HG03095 (cell line): Measurements from ENCODE around the gene SETD9.
A peak's percentile ranks its signal among the peaks of the same experiment; 100 is the strongest.

Experiments
- ATAC-seq: cut with Tn5 transposase; IDR thresholded peaks from one replicate; pipeline ENCODE4 v1.9.1; 2021; ENCODE audit warnings: moderate library complexity; ENCODE audit not compliant: unreplicated experiment

Gene SETD9

GRCh38 chr5:56909294-56910209, at the start of gene SETD9:
TSS of gene SETD9 (plus strand) at chr5:56909596. CDS start at chr5:56909646, 50 bp downstream.
- ATAC-seq: peak; percentile 86

GRCh38 chr5:56861893-56862485, 47.4 kb upstream of the SETD9 start:
- ATAC-seq: no peak

DNA sequence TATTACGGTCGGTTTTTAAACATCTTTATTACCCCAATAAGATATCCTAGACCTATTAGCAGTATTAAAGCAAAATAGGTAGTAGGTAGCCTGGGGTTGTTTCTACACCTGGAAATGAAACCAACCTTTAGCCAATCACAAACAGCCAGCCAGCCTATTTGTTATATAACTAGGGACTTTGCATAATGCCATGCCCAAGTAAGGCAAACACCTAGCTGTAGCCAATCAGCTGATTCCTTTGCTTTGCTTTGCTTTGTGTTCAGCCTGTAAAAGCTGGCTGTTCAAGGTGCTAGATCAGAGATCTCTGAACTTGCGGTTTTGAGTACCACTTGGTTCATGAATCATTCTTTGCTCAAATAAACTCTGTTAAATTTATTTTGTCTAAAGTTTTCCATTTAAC, 46.5 kb upstream of the SETD9 start:
- no peak for ATAC-seq

- ATAC-seq: no peak
Measured at GRCh38 chr5:56871777-56872176, 37.6 kb upstream of the SETD9 start.

DNA sequence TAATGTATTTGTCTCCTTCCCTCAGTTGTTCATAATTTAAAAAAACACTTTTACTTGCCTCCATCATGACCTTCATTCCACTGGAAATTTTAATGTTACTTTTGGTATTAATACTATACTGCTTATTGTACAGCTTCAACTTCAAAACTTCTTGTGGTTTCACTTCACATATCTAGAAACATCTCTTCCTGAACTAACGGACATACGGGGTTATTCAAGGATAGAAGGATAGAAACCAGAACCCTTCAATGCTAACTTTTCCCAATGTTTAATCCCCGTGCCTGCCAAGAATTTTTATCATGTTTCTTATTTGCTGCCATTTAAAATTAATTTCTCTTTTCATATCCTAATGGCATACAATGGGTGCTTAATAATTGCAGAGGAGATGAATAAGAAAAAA, 36.3 kb upstream of the SETD9 start:
- no peak for ATAC-seq

GRCh38 chr5:56876327-56876726, 33.1 kb upstream of the SETD9 start:
- ATAC-seq: no peak

- no peak for ATAC-seq
Measured at GRCh38 chr5:56881571-56881970, 27.8 kb upstream of the SETD9 start.

DNA sequence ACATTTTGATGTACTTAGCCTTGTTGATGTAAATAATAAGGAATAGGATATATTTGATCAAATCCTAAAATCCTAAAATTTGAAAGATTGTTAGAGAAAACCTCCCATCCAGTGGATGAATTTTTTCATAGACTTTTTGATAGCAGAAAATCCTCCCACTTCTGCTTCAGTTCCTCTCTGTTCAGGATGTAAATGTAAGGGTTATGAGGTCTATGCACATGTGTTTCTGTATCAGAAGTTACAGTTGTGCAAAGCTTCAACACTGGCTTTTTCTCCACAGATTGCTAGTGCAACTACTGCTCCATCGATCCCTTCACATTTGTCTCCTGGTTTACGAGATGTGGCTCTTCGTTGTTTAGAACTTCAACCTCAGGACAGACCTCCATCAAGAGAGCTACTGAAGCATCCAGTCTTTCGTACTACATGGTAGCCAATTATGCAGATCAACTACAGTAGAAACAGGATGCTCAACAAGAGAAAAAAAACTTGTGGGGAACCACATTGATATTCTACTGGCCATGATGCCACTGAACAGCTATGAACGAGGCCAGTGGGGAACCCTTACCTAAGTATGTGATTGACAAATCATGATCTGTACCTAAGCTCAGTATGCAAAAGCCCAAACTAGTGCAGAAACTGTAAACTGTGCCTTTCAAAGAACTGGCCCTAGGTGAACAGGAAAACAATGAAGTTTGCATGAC, 16.0 kb upstream of the SETD9 start:
- ATAC-seq: no peak

GRCh38 chr5:56896763-56897162, 12.6 kb upstream of the SETD9 start:
- no peak for ATAC-seq

DNA sequence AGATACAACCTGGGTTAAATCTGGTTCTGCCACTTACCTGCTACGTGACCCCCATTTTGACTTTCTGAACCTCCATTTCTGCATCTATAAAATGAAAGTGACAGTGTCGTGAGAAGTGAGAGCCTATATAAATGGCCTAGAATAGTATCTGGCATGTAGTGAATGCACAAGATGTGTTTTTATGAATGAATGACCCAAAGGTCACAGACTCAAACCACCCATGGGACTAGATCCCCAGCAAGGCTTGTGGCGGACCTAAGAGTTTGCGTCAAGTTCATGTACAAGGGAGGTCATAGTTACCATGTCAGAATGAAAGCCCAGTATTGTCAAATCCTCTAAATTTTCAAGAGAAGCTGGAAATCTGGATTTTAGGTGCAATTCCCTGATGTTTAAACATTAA, 11.2 kb upstream of the SETD9 start:
- no peak for ATAC-seq

DNA sequence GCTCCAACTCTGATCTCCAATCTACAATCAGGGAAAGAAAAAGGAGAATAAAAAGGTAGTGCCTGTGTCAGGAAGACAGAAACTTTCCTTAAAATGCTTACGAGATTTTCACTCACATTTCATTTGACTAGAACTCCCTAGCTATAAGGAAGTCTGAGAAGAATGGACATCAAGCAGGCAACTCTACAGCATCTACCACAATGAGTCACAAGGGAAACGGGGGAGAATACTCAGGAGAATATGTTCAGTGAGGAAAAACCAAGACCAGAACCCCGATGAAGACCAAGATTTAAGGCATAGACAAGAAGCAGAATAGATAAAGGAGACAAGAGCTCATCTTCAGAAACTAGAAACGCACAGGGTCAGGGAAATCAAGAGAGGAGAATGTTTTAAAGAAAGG, 9.0 kb upstream of the SETD9 start:
- ATAC-seq: no peak

DNA sequence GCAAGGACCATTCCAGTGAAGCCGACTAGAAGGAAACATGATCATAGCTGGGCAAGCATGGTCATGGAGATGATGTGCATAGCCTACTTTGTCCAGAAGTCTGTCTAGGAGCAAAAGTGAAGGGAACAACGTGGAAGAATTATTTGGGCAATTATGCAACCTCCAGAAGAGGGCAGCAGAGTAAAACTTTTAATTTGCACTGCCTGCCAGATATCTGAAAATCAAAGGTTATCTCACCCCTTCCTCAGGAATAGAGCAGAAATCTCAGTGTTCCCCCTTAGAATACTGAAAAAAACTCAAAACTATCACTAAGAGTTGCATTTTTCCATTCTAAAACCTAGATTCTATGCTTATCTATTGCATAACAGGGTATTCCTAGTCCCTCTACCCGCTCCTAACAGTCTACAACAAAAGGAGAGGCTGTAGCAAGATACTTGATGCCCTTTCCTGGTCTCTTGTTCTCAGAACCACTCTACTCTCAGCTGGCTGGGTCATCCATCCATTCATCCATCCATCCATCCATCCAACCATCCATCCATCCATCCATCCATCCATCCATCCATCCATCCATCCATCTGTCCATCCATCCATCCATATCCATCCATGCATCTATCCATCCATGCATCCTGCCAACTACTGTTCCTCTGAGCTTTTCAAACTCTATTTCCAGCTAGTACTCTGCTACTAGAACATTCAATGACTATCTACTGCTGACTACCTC, 8.4 kb upstream of the SETD9 start:
- ATAC-seq: no peak

DNA sequence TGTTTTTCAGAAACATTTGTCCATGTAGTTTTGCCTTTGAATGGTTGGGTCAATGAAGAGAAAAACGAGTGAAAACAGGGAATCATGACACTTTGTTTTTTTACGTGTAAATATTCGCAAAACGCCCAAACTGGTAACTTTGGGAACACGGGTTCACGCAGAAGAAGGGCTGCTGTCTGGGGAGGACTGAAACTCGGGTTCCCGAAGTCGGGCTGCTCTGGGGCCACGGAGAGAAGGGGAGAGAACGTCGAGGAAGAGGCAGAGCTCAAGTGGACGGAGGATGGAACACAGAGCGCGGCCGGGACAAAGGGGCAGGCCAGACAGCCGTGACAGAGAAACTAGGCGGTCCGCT, 478 bp upstream of the SETD9 start:
- peak; percentile 37 for ATAC-seq

- ATAC-seq: peak; percentile 2
Measured at GRCh38 chr5:56910210-56910965, 992 bp downstream of the SETD9 start.

DNA sequence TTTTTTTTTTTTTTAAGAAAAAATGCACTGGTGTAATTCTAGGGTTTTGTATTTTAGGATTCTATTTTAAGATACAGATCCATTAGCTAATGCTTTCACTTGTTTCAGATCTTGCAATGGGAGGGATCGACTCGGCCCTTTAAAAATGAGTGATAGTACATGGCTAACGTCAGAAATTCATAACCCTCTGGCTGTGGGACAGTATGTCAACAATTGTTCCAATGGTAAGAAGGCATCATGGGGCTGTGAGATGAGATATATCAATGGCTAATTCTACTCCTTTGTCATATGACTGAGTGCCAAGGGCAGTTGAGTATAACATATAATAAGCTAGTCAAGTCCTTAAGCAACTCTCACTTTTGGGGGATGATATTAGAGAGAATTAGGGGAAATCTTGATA, 4.4 kb downstream of the SETD9 start:
- no peak for ATAC-seq

DNA sequence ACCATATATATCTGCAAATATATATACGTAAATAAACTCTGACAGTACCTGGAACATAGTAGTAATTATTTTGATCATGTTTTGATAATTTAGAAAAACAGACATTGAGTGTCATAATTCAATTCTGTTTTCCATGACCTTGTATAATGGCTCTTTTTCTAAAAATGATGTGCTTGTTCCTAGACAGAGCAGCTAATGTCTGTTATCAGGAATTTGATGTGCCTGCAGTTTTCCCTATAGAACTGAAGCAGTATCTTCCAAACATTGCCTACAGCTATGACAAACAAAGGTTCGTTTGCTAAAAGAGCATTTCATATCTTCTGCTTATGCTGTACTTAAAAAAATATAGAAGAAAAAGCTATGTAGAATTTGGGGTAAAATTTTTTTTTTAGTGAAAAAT, 5.3 kb downstream of the SETD9 start:
- no peak for ATAC-seq

DNA sequence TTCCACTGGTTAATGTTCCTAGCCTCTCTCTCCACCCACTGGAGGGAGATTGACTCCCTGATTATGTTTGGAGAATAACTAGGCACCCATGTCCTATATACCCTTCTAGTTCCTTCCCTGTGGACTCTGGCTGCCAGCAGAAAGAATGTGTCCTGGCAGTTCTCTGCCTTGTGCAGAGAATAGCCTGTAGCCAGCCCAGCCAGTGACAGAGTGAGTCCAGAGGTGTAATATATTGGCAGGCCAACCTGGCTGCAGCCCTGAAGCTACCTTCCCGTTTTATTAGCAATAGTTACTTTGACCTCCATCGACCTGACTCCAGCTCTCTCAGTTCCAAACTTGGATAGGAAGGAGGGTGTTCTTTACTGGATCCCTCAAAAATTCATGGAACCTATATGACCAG, 8.1 kb downstream of the SETD9 start:
- no peak for ATAC-seq

DNA sequence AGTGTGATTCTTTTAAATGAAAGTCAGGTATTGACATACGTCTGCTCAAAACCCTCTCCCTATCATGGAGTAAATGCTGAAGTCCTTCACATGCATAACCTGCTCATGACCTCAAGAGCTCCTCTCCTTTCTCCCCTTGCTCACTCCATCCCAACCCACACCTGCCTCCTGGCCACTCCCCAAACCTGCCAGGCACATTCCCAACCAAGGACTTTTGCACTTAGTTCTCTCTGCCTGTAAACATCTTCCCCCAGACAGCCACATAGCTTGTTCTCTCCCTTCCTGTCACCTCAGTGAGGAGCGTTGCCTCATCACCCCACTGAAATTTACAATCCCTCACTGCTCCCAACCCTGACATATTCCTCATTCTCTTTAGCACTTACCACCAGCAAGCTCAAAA, 8.7 kb downstream of the SETD9 start:
- no peak for ATAC-seq

DNA sequence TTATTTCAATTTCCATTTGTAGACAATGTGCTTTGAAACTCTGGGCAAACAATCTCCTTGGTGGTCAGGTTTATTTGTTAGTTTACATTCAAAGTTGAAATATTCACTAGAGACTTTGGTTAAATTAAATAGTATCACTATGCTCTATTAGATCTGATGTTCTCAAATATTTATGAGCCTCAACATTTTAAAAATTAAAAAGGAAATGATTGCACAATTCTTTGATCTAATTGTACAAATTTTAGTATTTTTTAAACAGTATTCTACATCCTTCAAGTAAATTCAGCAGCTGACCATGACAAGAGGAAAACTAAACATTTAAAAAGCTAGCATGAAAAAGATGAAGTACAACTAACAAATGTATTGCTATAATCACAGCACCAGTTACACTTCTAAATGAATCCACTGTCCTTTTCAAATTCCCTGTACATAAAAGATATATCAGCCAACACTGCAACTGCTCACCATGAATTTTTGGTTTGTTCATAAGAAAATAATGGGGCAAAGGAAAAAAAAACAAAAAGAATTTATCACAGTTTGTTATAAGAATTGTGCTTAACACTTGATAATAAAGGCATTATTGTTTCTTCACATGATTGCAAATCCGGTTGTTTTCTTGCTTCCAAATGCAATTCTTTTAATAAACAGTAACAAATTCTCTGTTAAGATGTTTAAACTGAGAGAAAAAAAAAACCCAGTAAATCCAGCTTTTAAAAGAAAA, 10.7 kb downstream of the SETD9 start:
- ATAC-seq: no peak

DNA sequence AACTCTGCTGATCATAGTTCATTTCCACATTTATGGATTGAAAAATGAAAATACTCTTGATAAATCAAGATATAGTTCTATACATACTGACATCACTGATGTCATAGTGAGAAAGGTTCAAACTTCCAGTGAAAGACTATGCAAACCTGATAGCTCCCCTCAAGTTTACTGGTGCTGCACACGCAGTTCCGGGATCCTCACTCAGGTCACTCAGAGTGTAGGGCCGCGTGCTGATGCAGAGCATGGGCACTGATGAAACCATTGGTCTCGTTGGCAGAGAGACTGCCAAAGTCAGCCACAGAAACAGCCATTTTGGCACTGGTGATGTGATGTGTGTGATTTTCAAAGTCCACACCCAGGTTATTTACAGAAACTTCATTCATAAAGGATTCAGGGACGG, 13.5 kb downstream of the SETD9 start:
- ATAC-seq: no peak
